ENCODE measurements around the gene FCER1G.
"Not testable (repeated sequence)": the region's sequence is repeated elsewhere in the genome, so short reads cannot be mapped to it uniquely, and the experiment has no call there.

The FCER1G gene

DNA sequence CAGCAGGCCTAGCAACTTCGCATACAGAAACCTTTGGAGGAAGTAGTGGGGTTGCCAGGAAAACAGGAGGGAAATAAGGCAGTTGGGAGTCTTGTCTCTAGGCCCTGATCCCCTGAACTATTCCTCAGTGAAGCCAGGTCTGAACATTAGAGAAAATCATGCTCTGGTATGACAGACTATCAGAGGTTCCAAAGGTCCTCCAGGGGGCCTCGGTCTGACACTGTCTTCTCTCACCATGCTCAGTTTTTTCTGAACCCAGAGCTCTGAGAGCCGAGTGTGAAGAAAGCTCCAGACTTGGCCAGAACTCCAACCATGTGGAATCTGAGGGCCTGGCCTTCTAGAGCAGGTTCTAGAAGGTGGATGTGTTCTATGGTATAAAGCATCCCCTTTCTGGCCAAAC is 14.8 kb downstream of the FCER1G start:
- no peak for DNase-seq (ENCODE audit: low read depth)

DNA sequence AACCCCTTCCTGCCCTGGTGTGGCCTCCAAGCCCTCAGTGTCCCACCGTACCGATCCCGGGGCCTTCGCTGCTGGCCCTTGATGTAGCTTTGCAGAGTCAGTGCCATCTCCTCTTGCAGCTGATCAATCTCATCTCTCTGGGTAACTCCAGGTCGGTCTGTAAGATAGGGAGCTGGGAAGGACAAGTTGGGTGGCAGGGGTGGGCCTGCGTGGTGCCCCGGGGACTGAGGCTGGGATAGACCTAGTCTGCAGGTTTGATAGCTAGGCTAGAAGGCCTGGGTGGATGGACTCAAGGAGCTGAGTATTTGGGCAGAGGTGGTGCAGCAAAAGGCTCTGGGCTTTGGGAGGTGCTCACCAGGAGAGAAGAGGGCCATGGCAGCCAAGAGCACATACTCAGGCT is 15.7 kb downstream of the FCER1G start:
- DNase-seq (ENCODE audit: low read depth), result no peak

DNA sequence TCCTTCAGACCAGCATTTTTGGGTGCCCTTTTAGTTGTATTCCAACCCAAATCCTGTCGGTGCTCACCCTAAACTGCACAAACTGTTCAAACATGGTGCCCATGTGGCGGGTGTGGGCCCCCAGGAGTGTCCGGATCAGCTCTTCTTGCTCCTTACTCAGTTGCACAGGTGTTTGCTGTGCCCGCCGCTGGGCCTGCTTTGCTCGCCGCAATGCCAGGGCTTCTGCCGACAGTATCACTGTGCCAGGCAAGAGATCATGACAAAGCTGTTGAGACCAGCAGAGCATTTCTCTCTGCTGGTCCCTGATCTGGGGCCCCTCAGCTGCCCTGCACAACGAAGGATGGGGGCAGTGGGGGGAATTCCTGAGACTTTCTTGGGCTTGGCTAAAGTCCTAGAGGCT is 18.0 kb downstream of the FCER1G start:
- no peak for DNase-seq (ENCODE audit: low read depth)

DNA sequence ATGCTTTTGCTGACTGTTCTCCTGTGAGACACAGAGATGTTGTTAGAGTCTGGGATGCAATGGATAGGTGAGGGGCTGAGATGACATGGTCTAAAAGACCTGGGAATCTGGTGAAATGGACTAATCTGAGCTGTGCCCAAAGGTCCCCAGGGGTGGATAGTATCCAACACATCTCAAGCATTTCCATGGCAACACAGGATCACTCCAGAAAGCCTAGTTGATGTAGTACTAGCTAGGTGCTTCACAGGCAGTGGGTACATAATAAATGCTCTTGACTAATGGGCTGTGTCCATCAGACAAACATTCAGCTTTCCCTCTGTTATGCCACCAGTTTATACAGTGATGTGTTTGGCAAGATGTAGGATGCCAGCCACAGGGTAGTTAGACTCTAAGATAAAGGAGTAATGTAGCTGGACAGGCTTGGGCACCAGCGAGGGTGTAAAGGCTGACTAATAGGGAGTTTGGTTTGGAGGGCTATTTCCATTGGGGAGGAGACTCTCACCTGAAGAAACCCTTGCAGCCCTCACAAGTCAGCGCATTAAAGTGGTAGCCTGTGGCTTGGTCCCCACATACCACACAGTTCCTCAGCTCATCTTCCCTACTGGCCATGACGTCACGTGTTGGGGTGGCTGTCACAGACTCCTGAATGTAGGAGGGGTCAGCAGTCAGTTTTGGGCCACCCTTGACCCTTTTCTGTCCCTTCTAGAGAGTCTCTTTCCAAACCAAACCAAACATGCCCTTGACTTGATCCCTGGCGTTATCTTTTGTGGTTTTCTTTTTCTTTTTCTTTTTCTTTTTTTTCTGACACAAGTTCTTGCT is 21.1 kb downstream of the FCER1G start:
- DNase-seq (ENCODE audit: low read depth), result no peak

DNA sequence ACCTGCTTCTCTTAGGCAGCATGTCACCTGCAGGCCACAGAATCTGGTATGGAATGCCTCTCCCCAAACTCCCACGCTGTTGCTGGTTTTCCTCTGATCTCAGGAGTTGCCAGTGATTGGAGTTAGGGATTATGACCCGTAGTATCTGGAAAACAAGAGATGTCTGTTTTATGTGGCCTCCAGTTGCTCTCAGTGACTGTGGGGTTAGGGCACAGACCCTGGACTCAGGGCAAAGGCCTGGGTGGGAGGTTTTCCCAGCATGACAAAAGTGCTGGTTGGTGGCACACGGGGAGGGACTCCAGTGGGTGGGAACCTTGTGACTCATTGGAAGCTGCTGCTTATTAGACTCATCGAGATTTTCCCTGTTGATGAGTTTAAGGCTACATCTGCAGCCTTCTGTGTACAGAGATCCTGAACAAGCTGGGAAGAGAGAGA is 23.0 kb downstream of the FCER1G start, which contains the start of gene NR1I3:
NR1I3 (minus strand) TSS at position 165 of the 435 bp plus-strand sequence. CDS start 1,638 bp downstream, outside the sequence.
- DNase-seq (ENCODE audit: low read depth), result no peak

DNA sequence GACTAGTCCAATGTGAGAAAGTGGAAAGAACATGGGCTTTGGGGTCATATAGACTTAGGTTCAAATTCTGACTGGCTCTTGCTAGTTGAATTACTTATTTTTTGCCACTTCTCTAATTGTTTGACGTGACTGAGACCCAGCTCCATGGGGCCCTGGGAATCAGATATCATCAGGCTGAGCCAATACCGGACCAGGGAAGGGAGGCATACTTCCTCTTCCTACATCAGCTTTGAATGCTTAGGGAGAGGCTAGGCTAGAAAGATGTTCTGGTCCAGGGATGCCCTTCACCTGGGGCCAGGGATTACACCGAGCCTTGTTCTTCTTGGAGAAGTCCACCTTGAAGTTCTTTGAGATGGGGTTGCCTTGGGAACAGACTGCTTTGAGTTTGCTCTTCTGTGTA is 26.6 kb downstream of the FCER1G start:
- DNase-seq (ENCODE audit: low read depth), result no peak

DNA sequence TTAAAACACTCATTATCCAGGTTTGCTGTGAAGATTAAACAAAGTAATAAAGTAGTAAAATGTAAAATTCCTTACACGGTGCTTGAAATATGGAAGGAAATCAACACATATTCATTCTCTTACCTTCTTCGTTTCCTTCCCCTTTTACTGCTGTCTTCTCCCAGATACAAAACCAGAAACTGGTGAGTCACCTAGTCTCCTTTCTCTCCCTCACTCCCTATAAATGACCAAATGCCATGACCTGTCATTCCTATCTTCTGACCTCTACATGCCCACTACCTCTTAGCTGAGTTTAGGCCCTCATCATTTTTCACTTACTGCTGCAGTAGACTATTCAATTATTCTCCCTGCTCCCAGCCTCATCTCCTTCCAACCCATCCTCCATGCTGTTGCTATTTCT is 27.2 kb downstream of the FCER1G start:
- DNase-seq (ENCODE audit: low read depth), result no peak

DNA sequence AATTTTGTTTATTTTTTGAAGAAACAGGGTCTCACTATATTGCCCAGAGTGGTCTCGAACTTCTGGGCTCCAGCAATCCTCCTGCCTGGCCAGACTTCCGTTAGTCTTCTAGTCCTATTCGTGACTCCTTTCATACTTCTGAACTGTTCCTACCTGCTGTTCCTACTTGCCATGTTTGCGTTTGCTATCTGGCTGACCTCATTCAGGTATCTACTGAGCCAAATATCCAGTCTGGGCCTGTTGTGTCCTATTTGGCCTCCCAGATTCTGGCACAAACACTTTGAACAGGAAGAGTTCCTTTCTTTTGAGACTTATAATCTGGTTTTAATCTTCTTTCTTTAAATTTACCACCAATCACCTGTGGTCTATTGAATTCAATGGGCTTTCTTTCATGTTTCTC is 29.8 kb downstream of the FCER1G start:
- DNase-seq (ENCODE audit: low read depth), result no peak

DNA sequence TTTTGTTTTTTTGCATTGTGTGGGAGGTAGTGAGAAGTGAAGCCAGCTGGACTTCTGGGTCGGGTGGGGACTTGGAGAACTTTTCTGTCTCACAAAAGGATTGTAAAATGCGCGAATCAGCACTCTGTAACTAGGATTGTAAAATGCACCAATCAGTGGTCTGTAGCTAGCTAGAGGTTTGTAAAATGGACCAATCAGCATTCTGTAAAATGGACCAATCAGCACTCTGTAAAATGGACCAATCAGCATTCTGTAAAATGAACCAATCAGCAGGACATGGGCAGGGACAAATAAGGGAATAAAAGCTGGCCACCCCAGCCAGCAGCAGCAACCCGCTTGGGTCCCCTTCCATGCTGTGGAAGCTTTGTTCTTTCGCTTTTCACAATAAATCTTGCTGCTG is 35.0 kb downstream of the FCER1G start:
- DNase-seq (ENCODE audit: low read depth), result not testable (repeated sequence)

DNA sequence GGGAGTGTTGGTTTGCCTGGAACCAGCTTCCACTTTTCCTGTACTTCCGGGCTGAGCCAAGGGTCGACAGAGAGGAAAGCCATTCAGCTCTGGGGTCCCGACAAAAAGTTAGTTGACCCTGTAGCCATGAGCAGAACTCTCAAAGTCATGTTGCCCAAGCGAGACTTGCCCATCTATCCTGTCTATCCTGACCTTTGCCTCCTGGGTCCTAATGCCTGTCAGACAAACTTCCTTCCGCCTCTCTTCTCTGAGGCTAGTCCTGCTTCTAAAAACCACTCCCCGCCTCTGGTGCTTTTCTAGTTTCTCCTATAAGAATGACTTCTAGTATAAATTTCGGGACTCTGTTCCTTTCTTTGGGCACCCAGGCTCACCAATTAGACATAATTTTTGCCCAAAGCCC is 35.7 kb downstream of the FCER1G start:
- DNase-seq (ENCODE audit: low read depth), result no peak

DNA sequence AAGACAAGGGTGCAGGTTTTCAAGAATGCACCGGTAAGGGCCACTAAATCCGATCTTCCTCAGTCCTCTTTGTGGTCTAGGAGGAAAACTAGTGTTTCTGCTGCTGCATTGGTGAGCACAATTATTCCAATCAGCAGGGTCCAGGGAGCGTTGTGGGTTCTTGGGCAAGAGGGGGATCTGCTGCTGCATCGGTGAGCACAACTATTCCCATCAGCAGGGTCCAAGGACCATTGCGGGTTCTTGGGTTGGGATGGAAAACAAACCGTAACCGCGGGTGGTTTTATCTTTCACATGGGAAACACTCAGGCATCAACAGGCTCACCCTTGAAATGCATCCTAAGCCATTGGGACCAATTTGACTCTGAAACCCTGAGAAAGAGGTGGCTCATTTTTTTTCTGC is 36.5 kb downstream of the FCER1G start:
- DNase-seq (ENCODE audit: low read depth), result no peak

DNA sequence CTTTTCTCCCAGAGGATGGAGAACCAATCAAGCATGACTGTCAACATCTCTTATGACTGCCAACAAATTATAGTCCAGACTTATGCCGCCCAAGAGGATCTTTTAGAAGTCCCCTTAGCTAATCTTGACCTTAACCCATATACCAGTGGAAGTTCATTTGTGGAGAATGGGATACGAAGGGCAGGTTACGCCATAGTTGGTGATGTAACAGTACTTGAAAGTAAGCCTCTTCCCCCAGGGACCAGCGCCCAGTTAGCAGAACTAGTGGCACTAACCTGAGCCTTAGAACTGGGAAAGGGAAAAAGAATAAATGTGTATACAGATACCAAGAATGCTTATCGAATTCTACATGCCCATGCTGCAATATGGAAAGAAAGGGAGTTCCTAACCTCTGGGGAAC is 40.2 kb downstream of the FCER1G start:
- DNase-seq (ENCODE audit: low read depth), result not testable (repeated sequence)

DNA sequence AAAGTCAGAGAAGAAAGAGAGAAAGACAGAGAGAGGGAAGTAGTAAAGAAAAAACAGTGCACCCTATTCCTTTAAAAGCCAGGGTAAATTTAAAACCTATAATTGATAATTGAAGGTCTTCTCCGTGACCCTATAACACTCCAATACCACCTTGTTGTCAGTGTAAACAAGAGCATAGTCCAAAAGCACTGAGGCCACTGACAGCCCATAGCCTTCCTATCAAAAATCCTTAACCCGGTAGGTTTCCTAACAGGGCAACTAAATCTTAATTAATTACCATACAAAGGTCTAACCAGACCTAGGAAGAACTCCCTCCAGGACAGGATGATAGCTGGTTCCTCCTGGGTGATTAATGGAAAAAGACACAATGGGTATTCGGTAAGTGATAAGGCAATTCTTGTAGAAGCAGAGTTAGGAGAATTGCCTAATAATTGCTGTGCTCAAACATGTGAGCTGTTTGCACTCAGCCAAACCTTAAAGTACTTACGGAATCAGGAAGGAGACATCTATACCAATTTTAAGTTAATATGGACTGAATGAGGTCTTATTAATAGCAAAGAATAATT is 40.9 kb downstream of the FCER1G start:
- not testable (repeated sequence) for DNase-seq (ENCODE audit: low read depth)

DNA sequence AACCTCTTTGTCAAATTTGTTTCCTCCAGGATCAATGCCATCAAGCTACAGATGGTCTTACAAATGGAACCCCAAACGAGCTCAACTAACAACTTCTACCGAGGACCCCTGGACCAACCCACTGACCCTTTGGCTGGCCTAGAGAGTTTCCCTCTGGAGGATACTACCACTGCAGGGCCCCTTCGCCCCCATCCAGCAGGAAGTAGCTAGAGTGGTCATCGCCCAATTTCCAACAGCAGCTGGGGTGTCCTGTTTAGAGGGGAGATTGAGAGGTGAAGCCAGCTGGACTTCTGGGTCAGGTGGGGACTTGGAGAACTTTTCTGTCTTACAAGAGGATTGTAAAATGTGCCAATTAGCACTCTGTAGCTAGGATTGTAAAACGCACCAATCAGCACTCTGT is 42.0 kb downstream of the FCER1G start:
- not testable (repeated sequence) for DNase-seq (ENCODE audit: low read depth)

DNA sequence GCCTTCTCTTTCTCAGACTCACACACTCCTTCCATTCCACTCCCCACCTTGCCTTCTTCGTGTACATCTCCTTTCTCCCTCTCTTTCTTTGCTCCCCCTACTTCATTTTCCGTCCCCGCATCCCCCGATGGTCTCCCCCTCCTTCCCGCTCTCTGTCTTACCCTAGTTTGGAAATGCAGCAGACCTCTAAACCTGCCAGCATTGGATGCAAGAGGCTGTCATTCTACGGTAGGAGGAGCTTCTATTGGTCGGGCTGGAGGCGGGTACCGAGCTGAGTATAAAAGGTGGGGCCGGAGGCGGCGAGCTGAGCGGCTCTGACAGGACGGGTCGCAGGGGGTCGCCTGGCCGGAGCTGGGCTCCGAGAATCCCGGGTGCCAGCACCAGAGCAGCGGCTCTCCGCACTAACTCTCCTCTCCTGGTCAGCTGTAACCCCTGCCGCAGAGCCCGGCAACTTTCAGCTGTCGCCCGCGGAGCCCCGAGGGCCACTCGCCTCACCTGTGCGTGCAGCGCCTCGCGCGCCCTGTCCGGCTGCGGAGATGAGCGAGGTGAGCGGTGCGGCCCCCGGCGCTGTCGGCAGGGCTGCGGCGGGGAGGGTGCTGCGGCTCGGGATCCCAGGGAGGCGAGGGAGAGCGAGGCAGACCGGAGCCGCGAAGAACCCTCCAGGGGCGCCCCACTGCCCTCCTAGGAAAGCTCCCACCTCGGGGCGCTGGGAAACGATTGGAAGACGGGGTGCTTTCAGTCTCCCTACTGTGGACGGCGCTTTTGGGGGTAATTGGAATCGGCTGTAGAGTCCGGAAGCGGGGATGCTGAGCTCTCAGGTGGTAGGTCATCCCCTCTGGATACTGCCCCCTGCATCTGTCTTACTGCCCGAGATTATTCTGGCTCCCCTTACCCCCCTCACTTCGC is 43.6 kb downstream of the FCER1G start, which contains the start of gene PCP4L1:
PCP4L1 (plus strand) TSS at position 307 of the 906 bp plus-strand sequence; CDS start at position 537, 230 bp downstream.
- no peak for DNase-seq (ENCODE audit: low read depth)

DNA sequence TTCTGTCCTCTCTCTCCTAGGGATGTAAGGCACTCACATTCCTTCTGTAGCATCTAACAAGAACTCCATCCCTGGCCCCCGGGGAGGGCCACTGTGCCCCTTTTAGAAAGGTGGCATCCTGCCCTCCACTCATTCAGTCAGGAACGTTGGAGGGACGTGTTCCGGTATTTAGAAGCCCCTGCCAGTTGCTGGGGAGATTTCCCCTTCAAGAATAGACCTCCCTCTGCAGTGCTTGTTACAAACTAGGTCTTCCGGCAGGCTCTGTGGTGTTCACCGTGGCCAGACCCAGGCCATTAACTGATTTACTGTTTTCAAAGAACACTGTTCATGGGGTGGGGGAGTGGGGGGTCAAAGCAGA is 44.2 kb downstream of the FCER1G start:
- no peak for DNase-seq (ENCODE audit: low read depth)

DNA sequence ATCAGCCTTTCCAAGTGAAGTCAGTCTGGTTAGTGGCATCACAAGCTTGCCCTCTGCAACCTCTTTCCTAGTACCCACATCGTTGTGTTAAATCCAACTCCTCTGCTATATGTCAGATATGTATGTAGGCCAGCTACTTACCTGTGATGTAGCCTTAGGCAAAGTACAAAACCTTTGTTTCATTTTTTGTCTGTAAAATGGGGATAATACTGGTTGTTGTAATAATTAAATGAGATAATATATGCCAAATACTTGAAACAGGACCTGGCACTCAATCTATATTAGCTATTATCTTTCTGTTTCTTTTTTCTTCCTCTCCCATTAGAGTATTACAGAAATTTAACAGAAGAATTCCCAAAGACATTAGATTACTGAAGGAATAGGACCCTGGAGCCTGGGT is 44.7 kb downstream of the FCER1G start:
- DNase-seq (ENCODE audit: low read depth), result no peak

DNA sequence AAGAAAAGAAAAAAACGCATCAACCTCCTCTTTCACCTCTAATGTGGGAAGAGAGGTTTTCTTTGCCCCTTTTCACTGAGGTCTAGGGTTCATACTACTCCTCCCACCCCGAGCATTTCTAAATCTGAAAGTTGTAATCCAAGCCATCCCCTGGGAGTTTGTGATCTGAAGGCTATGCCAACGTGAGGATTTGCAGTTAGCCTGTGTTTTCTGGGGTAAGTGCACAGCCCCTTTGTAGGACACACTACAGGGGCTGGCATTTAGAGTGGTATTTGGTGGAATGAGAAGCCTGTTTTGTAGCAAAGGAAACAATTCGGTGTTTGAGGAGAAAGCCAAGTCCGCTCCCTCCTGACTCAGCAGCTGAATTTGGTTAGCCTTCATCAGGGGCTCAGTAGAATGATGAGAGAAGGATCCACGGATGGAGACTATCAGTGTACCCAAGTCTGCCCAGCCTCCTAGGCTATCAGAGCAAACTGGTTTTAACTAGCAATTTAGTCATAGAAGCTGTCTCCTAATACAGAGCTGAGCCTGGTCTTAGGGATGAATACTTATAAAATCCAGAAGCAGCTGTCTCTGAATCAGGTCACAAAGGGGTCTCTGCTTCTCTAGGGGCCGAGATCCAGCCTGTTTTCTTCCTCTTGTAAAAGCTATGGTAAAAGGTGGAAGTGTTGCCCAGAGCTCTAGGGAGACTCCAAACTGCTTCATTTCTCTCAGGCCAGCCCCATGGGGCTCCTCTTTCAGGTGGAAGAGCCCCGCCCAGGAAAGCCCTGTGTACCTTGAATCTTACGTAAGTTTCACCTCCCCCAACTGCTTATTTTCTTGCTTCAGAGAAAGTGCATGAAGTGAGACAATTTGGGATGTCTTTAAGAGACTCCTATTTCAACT is 45.5 kb downstream of the FCER1G start:
- DNase-seq (ENCODE audit: low read depth), result no peak

DNA sequence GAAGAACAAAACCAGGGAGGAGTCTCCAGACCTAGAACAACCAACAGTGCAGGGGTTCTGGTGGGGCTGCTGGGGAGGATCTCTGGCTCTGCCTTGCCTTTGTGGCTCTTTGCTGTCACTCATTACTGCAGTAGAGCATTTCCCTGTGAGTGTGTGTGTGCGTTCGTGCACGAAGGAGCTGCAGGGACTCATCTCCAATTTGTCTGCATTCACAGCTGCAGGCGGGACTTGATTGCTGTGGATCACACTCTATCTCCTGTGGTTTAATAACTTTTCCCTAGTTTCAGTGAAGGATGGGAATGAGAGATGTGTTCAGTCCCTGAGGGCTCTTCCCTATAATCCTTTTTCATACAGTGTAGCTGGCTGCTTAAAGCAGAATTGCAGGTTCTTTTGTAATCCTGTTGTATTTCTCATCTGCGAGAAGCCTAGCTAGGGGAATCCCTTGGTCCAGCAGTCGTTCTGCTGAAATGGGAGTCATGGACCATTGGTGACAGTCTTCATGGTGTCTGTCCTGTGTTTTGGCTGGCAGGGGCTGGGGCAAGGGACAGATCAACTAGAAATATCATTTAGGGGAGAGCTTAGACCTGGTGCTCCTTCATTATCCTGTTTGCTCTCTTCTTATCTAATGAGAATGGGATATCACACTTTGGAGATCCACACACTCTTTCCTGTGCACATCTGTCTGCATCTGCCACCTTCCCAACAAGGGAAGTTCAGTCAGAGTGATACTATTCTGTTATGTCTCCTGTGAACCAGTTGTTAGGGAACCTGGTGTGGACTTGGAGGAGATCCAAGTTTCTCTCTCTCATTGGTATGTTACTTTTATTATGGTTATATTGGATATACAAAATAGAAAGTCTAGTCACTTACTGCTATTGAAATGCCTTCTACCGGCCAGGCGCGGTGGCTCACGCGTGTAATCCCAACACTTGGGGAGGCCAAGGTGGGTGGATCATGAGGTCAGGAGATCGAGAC is 46.5 kb downstream of the FCER1G start:
- no peak for DNase-seq (ENCODE audit: low read depth)

DNA sequence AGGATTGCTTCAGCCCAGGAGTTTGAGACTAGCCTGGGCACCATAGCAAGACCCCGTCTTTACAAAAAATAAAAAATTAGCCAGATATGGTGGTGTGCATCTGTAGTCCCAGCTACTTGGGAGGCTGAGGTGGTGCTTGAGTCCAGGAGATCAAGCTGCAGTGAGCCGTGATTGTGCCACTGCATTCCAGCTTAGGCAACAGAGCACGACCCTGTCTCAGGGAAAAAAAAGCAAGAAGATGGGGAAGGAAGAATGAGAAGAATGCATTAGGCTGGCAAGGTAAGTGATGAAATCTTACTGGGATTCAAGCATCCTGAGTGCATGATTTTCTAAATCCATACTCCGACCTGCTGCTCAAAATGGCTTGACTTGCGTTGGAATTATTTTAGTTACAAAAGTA is 50.2 kb downstream of the FCER1G start:
- DNase-seq (ENCODE audit: low read depth), result no peak

Data from HS-27A (cell line).